HG02943 (cell line): ENCODE data around the gene POC1B.

Source experiments
- ATAC-seq: cut with Tn5 transposase; IDR thresholded peaks from one replicate; pipeline ENCODE4 v1.9.1; 2021; ENCODE audit warnings: mild to moderate bottlenecking, low read depth, moderate library complexity; ENCODE audit not compliant: unreplicated experiment

Gene POC1B

GRCh38 chr12:89539426-89540223, 13.8 kb upstream of the POC1B start:
- no peak for ATAC-seq

DNA sequence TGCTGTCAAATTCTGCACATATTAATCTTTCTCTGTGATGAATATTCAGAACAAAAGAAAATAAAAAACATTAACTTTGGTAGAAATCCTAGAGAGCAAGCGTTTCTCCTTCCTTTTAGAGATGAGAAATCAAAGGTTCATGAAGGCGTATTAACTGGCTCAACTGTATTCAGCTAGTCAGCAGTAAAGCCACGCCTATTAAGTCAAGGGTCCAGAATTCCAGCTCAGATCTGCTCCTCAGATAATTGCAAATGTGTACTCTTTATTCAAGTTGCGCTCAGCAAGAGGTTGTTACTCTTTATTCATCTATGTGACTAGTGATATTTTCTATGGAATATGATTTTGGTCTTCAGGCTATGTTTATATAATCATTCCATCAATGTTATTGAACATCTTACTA, 13.1 kb upstream of the POC1B start:
- no peak for ATAC-seq

DNA sequence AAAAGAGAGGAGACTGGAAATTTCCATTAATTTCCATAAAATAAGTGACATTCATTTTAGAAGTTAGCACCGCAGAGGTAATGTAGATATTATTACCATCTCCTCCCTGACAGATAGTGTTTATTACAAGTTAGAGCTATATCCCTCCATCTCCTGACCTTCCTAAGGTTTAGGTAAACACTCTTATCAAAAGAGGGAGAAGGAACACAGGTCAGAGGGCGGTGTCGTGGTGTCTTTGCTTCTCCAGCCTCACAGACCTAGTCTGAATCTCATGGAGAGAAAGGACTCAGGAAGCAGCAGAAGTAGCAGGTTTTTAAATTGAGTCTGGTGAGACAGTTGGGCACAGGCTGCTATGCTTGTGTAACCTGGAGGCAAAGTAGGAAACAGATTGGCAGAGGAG, 11.5 kb upstream of the POC1B start:
- ATAC-seq: no peak

DNA sequence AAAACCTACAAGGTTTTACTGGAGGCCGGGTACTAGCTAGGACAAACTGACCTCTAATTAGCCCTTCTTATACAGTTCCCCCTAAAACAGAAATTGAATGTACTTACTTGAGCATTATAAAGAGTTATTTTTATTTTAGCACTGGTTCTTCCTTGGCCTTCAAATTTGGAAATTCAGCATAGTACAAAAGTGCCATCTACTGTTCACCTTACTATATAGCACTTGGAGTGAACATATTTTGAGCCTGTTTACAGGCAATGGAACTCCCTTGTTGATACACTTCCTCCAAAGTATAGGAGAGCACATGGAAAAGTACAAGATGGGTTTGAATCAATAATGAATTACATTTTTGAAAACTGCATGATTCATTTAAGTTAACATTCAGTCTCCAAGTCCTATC, 3.9 kb upstream of the POC1B start:
- no peak for ATAC-seq

DNA sequence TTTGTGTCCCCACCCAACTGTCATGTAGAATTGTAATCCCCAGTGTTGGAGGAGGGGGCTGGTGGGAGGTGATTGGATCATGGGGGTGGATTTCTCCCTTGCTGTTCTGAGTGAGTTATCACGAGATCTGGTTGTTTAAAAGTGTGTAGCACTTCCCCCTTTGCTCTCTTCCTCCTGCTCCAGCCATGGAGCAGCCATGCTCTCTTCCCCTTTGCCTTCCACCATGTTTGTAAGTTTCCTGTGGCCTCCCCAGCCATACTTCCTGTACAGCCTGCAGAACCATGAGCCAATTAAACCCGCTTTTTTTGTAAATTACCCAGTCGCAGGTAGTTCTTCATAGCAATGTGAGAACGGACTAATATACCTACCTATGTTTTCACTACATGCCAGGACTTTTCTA, 2.6 kb upstream of the POC1B start:
- ATAC-seq: no peak

- ATAC-seq: peak; percentile 28
These were observed 483 bp downstream of the POC1B start for GRCh38 chr12:89525305-89525823.

- ATAC-seq: peak; percentile 78
These were observed 1.1 kb downstream of the POC1B start, which contains the start of gene GALNT4 for GRCh38 chr12:89524541-89525304. Gene GALNT4, minus strand, starts transcription at chr12:89524796. Its CDS starts 247 bp downstream, at chr12:89524549.

GRCh38 chr12:89523843-89524540, 1.9 kb downstream of the POC1B start:
- no peak for ATAC-seq

- no peak for ATAC-seq
These were observed 2.5 kb downstream of the POC1B start for GRCh38 chr12:89523393-89523792.

DNA sequence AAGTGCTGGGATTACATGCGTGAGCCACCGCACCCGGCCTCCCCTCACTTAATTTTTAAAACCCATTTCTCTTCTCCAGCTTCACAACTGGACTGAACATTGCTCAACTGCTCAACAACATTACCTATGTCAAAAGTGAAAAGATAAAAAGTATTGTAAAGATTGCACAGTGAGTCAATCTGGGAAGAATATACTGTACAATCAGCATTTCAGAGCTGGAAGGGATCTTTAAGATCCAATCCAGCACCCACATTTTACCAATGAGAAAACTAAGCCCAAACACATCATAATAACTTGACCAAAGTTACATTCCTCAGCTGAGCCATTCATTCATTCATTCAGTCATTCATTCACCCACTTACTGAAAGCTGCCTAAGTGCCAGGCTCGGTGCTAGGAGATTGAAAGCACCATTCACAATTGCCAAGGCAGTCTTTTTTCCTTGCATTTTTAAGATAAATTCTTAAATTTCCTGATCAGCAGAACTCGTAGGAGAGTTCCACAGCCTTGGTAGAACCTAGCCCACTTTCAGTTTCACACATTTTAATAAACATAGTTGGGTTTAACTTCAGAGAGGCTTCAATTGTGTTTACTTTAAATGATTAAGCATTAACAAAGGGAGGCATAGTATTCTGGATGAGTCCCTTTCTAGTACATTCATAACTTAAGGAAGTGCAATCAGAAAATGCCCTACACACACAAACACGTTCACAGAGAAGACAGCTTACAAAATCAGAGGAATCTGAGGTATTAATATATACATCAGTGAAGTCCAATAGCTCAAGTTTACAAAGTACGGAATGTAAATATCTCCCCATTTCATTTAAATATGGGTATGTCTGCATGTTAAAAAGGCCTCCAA, 4.3 kb downstream of the POC1B start:
- ATAC-seq: no peak

DNA sequence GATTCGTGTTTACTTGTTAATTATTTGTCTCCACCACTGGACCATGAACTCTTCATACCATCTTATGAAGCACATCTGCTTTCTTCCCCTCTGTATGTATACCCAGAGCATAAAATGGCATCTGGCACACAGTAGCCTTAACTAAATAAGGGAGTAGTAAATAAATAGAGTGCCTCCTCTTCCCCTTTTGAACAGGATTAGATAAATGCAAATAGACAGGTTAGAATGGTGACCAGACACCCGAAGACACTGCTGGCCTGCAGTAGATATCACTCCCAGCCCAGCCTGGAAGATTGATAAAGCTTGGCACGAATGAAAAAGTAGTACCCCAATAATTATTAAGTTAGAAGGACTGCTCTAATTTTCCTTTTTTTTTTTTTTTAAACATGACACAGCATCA, 8.1 kb downstream of the POC1B start:
- ATAC-seq: no peak

- ATAC-seq: no peak
These were observed 9.2 kb downstream of the POC1B start for GRCh38 chr12:89516633-89517032.

GRCh38 chr12:89514751-89515150, 11.1 kb downstream of the POC1B start:
- ATAC-seq: peak; percentile 57

DNA sequence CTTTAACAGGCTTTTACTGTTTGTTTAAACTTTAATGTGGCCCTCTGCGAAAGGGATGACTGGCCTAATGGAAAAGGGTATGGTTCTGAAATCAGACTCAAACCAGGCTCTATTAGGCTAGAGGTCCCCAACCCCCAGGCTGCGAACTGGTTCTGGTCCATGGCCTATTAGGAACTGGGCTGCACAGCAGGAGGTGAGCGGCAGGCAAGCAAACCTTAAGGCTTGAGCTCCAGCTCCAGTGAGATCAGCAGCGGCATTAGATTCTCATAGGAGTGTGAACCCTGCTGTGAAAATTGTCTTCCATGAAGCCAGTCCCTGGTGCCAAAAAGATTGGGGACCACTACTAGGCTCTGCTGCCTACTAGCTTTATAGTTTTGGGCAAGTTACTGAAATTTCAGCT, 12.3 kb downstream of the POC1B start:
- no peak for ATAC-seq

GRCh38 chr12:89507015-89507824, 18.6 kb downstream of the POC1B start:
- ATAC-seq: no peak

DNA sequence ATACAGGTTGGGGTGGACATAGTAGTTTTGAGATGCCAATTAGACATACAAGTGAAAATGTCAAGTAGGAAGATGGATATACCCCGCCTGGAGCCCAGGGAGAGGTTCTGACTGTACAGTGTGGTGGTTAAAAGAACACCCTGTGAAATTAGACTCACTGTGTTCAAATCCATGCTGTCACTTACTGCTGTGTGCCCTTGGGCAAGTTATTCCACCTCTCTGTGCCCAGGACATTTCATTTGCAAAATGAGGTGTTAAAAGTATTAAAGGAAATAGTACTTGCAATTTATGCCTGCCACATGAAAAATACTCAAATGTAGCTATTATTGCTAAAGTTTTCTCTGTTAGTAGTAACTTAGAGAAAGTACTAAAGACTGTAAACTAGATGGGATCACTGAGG, 19.8 kb downstream of the POC1B start:
- ATAC-seq: no peak

DNA sequence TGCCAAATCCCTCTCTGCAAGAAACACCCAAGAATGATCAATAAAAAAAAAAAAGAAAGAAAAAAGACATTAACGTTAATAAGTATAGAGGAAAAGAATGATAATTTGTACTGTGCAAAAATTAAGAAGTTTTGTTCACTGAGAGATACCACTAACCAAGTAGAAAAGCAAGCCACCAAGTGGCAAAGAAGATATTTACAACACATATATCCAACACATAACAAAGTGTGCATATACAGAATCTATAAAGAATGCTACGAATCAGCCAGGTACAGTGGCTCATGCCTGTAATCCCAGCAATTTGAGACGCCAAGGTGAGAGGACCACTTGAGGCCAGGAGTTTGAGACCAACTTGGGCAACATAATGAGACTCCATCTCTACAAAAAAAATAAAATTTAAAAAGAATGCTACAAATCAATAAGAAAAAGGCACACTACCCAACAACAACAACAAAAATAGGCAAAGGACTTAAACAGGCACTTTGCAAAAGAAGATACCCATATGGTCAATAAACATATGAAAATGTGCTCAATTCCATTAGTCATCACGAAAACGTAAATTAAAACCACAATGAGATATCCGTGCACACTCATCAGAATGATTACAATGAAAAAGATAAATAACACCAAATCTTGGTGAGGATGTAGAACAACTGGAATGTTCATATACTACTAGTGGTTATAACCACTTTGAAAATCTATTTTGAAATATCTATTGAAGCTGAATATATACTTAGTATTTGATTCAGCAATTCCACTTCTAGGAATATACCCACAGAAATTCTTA, 21.1 kb downstream of the POC1B start:
- ATAC-seq: no peak

DNA sequence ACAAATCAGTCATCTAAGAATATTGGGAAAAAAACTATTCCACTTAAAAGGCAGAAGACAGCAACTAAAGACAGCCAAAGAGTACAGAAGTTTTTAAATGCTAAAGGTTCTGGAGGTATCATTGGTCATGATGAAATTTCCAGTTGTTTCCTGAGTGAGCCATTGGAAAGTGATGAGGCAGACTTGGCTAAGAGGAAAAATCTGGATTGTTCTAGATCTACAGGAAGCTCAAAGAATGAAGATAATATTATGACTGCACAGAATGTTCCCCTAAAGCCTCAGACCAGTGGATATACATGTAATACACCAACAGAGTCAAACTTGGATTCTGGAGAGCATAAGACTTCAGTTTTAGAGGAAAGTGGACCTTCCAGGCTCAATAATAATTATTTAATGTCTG, 24.1 kb downstream of the POC1B start:
- no peak for ATAC-seq
